GM20431 (cell line): Measurements from ENCODE around the gene ASB13.

Source experiments
- in situ Hi-C: fragments of 300-500 bp; cut with MseI, MboI; formaldehyde crosslinking; loops from one replicate; pipeline ENCODE4 v1.15.0; 2020; ENCODE audit warnings: low sequenced_read_pairs; ENCODE audit not compliant: unreplicated experiment

Gene ASB13

GRCh38 chr10:5666008-5666840 lies at the start of gene ASB13:
Gene ASB13 (minus strand): TSS chr10:5666595. CDS start chr10:5666551, 44 bp downstream.
- in situ Hi-C loops, result no loop called here

- in situ Hi-C loops, result no loop called here
Observed at GRCh38 chr10:5711642-5712041, 45.2 kb upstream of the ASB13 start.

GRCh38 chr10:5710859-5711258 lies 44.5 kb upstream of the ASB13 start:
- in situ Hi-C loops, result no loop called here

- in situ Hi-C loops, result no loop called here
Observed at GRCh38 chr10:5709865-5710264, 43.5 kb upstream of the ASB13 start.

- in situ Hi-C loops, result no loop called here
Observed at GRCh38 chr10:5708356-5708755, 42.0 kb upstream of the ASB13 start.

- in situ Hi-C loops, result no loop called here
Observed at GRCh38 chr10:5698062-5698461, 31.7 kb upstream of the ASB13 start.

- in situ Hi-C loops, result no loop called here
Observed at GRCh38 chr10:5697342-5697741, 30.9 kb upstream of the ASB13 start.

GRCh38 chr10:5694573-5694972 lies 28.2 kb upstream of the ASB13 start:
- in situ Hi-C loops, result no loop called here

- in situ Hi-C loops, result no loop called here
Observed at GRCh38 chr10:5692461-5693358, 26.3 kb upstream of the ASB13 start.

GRCh38 chr10:5691786-5692185 lies 25.4 kb upstream of the ASB13 start:
- in situ Hi-C loops, result no loop called here

GRCh38 chr10:5688587-5688986 lies 22.2 kb upstream of the ASB13 start:
- in situ Hi-C loops, result no loop called here

- in situ Hi-C loops, result no loop called here
Observed at GRCh38 chr10:5685764-5686240, 19.4 kb upstream of the ASB13 start.

GRCh38 chr10:5684971-5685763 lies 18.8 kb upstream of the ASB13 start:
- in situ Hi-C loops, result no loop called here

GRCh38 chr10:5684318-5684970 lies 18.0 kb upstream of the ASB13 start, which contains the start of gene TASOR2:
Gene TASOR2 (plus strand): TSS chr10:5684838. CDS start chr10:5720643, 35,805 bp downstream.
- in situ Hi-C loops, result no loop called here

GRCh38 chr10:5683065-5683464 lies 16.7 kb upstream of the ASB13 start:
- in situ Hi-C loops, result no loop called here

GRCh38 chr10:5681930-5682329 lies 15.5 kb upstream of the ASB13 start:
- in situ Hi-C loops, result no loop called here

GRCh38 chr10:5679606-5680005 lies 13.2 kb upstream of the ASB13 start:
- in situ Hi-C loops, result no loop called here

- in situ Hi-C loops, result no loop called here
Observed at GRCh38 chr10:5679037-5679435, 12.6 kb upstream of the ASB13 start.

GRCh38 chr10:5678397-5679036 lies 12.1 kb upstream of the ASB13 start:
- in situ Hi-C loops, result no loop called here
